ENCODE data around the gene LINC00237. TPM values are rescaled to one million over a fixed set of nuclear protein-coding genes. Genes with fewer than 3 reads are reported as not detected.

Gene LINC00237
- total RNA-seq, 1 experiment from 2014 or later: 0.90 TPM

DNA sequence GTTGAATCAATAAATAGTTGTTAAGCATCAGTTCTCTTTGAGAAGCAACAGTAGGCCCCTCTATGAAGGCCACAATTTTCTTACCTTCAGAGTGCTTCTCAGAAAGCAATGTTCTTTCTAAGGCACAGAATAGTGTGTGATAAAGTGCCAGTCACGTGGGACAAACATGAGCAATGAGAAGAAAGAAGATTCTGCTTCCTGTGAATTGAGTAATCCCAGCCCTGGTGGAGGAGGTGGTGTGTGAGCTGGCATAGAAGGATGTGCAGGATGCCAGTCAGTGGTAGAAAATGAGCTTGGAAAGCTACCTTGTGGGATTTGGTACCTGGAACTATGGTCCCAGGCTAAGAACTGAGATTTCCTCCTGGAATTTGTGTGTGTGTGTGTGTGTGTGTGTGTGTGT lies 41.4 kb upstream of the LINC00237 start:
- H3K9me3 ChIP-seq (ENCODE audit: control insufficient read depth, low read depth, low read length): no peaks in the 10 kb centered on the region
- H2BK15ac ChIP-seq (ENCODE audit: low read depth, low read length): no peak overlapping the region
- Mint-ChIP-seq H3K4me1 (peaks cover 0 to 3% of the 10 kb centered on the region in 2 experiments; a peak in 2 of 4 replicates), H3K4me3 (no peak overlapping the region), H3K9me3 (no peaks in the 10 kb centered on the region), H3K36me3 (ENCODE audit: insufficient read depth in 1 of 3, low read depth in 3 of 3) (peaks cover 3 to 11% (median 10%) of the 10 kb centered on the region in 3 experiments; a peak in 4 of 7 replicates), H3K27me3 (ENCODE audit: low read depth) (no peaks in the 10 kb centered on the region), H3K27ac (peak overlapping the region in 1 of 3 experiments; percentile 5; a peak in 4 of 7 replicates)
- H3K23ac ChIP-seq (ENCODE audit: insufficient read length, low read depth, low read length): no peak overlapping the region
- H2AK5ac ChIP-seq (ENCODE audit: insufficient read length, low read length): no peak overlapping the region
- H3T11ph ChIP-seq (ENCODE audit: low read length): no peak overlapping the region
- H2BK20ac ChIP-seq (ENCODE audit: low read depth, low read length, poor library complexity, severe bottlenecking): no peak overlapping the region
- TF ChIP-seq, protein P1, sequence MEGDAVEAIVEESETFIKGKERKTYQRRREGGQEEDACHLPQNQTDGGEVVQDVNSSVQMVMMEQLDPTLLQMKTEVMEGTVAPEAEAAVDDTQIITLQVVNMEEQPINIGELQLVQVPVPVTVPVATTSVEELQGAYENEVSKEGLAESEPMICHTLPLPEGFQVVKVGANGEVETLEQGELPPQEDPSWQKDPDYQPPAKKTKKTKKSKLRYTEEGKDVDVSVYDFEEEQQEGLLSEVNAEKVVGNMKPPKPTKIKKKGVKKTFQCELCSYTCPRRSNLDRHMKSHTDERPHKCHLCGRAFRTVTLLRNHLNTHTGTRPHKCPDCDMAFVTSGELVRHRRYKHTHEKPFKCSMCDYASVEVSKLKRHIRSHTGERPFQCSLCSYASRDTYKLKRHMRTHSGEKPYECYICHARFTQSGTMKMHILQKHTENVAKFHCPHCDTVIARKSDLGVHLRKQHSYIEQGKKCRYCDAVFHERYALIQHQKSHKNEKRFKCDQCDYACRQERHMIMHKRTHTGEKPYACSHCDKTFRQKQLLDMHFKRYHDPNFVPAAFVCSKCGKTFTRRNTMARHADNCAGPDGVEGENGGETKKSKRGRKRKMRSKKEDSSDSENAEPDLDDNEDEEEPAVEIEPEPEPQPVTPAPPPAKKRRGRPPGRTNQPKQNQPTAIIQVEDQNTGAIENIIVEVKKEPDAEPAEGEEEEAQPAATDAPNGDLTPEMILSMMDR (conservative IDR thresholded peaks at IDR 0.05): no peak
- no peak overlapping the region for H2BK120ac ChIP-seq (ENCODE audit: low read depth, low read length, poor library complexity, severe bottlenecking)
- H3K4ac ChIP-seq (ENCODE audit: low read depth, low read length): no peak overlapping the region
- H3K4me2 ChIP-seq (ENCODE audit: insufficient read depth, insufficient read length, low read length): no peak overlapping the region
- no peak overlapping the region for H3K18ac ChIP-seq (ENCODE audit: insufficient read length, low read depth, low read length)
- H3K14ac ChIP-seq (ENCODE audit: insufficient read depth, low read length): no peak overlapping the region
- H3K23me2 ChIP-seq (ENCODE audit: insufficient read length, low read depth, low read length, poor library complexity, severe bottlenecking): no peaks in the 10 kb centered on the region
- no peak overlapping the region for H4K5ac ChIP-seq (ENCODE audit: insufficient read length, low read depth, low read length)
- H4K20me1 ChIP-seq (ENCODE audit: control insufficient read depth, insufficient read depth, insufficient read length): peaks cover 3% of the 10 kb centered on the region
- no peak overlapping the region for H2AFZ ChIP-seq (ENCODE audit: low read length)
- H3K4me1 ChIP-seq (ENCODE audit: insufficient read depth, low read length): no peaks in the 10 kb centered on the region
- no peak overlapping the region for H3K27ac ChIP-seq (ENCODE audit: insufficient read length, low read depth, low read length)
- no peaks in the 10 kb centered on the region for H3K79me2 ChIP-seq (ENCODE audit: insufficient read depth, low read length)
- H4K8ac ChIP-seq (replicated peaks; ENCODE audit: insufficient read length, low read depth, low read length): no peak overlapping the region
- H3K9ac ChIP-seq (ENCODE audit: extremely low read depth, insufficient read length, low read length): no peak overlapping the region
- no peak overlapping the region for H4K91ac ChIP-seq (ENCODE audit: insufficient read length, low read depth, low read length)
- H3K56ac ChIP-seq (ENCODE audit: insufficient read length, low read depth, low read length): no peak overlapping the region
- H2BK12ac ChIP-seq (ENCODE audit: insufficient read length, low read depth, low read length): no peak overlapping the region
- no CpG with 5 or more reads among the region's 1 CpG for WGBS (ENCODE audit: extremely low coverage, insufficient read length, low lambda C conversion rate)
- DNase-seq: no peak
- H3K27me3 ChIP-seq (ENCODE audit: insufficient read depth, low read length): no peaks in the 10 kb centered on the region
- no peaks in the 10 kb centered on the region for H3K79me1 ChIP-seq (ENCODE audit: insufficient read depth, low read depth, low read length, poor library complexity, severe bottlenecking)
- H2BK5ac ChIP-seq (ENCODE audit: insufficient read length, low read length): no peak overlapping the region

All from H9 (cell line).